Fibroblast of mammary gland (primary cell): ENCODE results near the gene CACNA2D1.

Experiments
- DNase-seq: peaks from one replicate; pipeline ENCODE4 v3.0.0-alpha.2; 2010; ENCODE audit warnings: low read depth
- H3K4me3 ChIP-seq: 2 replicates; pipeline ENCODE4 v1.5.1; 2011; ENCODE audit warnings: low read depth, mild to moderate bottlenecking, low read length, moderate library complexity; ENCODE audit not compliant: control insufficient read depth
- CTCF ChIP-seq: conservative IDR thresholded peaks from 2 replicates; pipeline ENCODE4 v1.5.1; 2011; ENCODE audit warnings: low read depth, low read length, inconsistent platforms; ENCODE audit not compliant: control insufficient read depth, insufficient read depth

CACNA2D1 gene

GRCh38 chr7:82286798-82287140, 156.8 kb downstream of the CACNA2D1 start:
- H3K4me3 ChIP-seq, result no peak overlapping the region
- no peak for DNase-seq
- TF ChIP-seq CTCF, result no peak

GRCh38 chr7:82286096-82286797, 157.3 kb downstream of the CACNA2D1 start:
- TF ChIP-seq CTCF, result no peak
- no peak for DNase-seq
- no peak overlapping the region for H3K4me3 ChIP-seq

- H3K4me3 ChIP-seq, result no peak overlapping the region
- DNase-seq, result no peak
- TF ChIP-seq CTCF, result no peak
Measured at GRCh38 chr7:82284936-82285519, 158.5 kb downstream of the CACNA2D1 start.

GRCh38 chr7:82275342-82275741, 168.2 kb downstream of the CACNA2D1 start:
- TF ChIP-seq CTCF, result no peak
- H3K4me3 ChIP-seq, result no peak overlapping the region

GRCh38 chr7:82274681-82275080, 168.9 kb downstream of the CACNA2D1 start:
- no peak for DNase-seq
- no peak overlapping the region for H3K4me3 ChIP-seq
- TF ChIP-seq CTCF, result no peak

More at GRCh38 chr7:82275342-82275741, 168.2 kb downstream of the CACNA2D1 start:
- no peak for DNase-seq

- no peak for DNase-seq
- no peak overlapping the region for H3K4me3 ChIP-seq
- no peak for TF ChIP-seq CTCF
Measured at GRCh38 chr7:82273886-82274285, 169.7 kb downstream of the CACNA2D1 start.
